Activated naive CD8-positive, alpha-beta T cell treated with anti-CD3 and anti-CD28 coated beads for 36 hours (primary cell): Measurements from ENCODE around the gene ABCA13. TPM values are rescaled to one million over a fixed set of nuclear protein-coding genes. Genes with fewer than 3 reads are reported as not detected.

ENCODE experiments used
- DNase-seq: peaks from one replicate; pipeline ENCODE4 v3.0.0; 2021
- H3K27ac Mint-ChIP-seq: one replicate; pipeline ENCODE4 v1.8.0; 2022; ENCODE audit warnings: mild to moderate bottlenecking, moderate library complexity, mixed read lengths
- H3K27me3 Mint-ChIP-seq: one replicate; pipeline ENCODE4 v1.8.0; 2022; ENCODE audit warnings: mild to moderate bottlenecking, mixed read lengths
- H3K36me3 Mint-ChIP-seq: one replicate; pipeline ENCODE4 v1.8.0; 2021; ENCODE audit warnings: mild to moderate bottlenecking, mixed read lengths
- H3K4me1 Mint-ChIP-seq: one replicate; pipeline ENCODE4 v1.8.0; 2021; ENCODE audit warnings: mixed read lengths
- H3K4me3 Mint-ChIP-seq: one replicate; pipeline ENCODE4 v1.8.0; 2022; ENCODE audit warnings: mild to moderate bottlenecking, moderate library complexity, mixed read lengths
- H3K9me3 Mint-ChIP-seq: one replicate; pipeline ENCODE4 v1.8.0; 2022; ENCODE audit warnings: mixed read lengths
- total RNA-seq, 2 experiments: library from RNA; stranded (reverse); gene quantifications; one replicate each; pipeline ENCODE4 v1.2.3, GENCODE V29; 2021

The ABCA13 gene
- total RNA-seq, 2 experiments from 2014 or later: 0.04 TPM

DNA sequence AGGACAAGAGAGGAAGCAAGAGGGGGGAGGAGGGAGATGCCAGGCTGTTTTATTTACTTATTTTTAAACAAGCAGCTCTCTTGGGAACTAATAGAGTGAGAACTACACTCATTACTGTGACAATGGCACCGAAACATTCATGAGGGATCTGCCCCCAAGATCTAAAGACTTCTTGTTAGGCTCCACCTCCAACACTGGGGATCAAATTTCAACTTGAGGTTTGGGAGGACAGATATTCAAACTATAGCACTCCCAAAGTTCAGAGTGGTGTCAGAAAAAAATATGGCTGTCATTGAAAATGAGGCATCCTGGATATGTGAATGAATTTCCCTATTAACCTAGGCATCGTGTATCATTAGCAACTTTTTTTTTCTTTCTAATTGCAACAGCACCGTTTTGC is 145.5 kb downstream of the ABCA13 start:
- Mint-ChIP-seq H3K27me3 (no peaks in the 10 kb centered on the region), H3K27ac (no peak overlapping the region), H3K4me1 (no peaks in the 10 kb centered on the region), H3K9me3 (no peaks in the 10 kb centered on the region), H3K4me3 (no peak overlapping the region), H3K36me3 (no peaks in the 10 kb centered on the region)
- DNase-seq: no peak

DNA sequence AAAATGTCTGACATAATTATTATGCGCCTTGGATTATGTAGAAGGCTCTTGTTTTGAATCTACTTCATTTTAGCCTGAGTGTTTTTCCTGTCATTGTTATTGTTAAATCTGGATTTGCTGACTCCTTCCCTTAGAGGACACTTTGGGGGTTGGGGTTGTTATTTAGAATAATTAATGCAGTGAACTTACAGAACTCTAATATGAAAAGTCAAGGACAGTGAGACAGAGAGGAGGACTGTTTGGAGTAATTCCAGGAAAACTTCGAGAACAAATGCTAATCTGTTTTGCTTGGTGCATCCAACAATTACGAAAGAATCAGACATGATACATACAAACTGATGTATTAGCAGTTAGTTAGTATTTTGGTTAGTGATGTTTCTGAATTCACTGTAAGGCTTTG is 146.1 kb downstream of the ABCA13 start:
- Mint-ChIP-seq H3K27me3 (no peaks in the 10 kb centered on the region), H3K9me3 (no peaks in the 10 kb centered on the region), H3K27ac (no peak overlapping the region), H3K4me1 (no peaks in the 10 kb centered on the region), H3K4me3 (no peak overlapping the region), H3K36me3 (no peaks in the 10 kb centered on the region)
- DNase-seq: no peak

DNA sequence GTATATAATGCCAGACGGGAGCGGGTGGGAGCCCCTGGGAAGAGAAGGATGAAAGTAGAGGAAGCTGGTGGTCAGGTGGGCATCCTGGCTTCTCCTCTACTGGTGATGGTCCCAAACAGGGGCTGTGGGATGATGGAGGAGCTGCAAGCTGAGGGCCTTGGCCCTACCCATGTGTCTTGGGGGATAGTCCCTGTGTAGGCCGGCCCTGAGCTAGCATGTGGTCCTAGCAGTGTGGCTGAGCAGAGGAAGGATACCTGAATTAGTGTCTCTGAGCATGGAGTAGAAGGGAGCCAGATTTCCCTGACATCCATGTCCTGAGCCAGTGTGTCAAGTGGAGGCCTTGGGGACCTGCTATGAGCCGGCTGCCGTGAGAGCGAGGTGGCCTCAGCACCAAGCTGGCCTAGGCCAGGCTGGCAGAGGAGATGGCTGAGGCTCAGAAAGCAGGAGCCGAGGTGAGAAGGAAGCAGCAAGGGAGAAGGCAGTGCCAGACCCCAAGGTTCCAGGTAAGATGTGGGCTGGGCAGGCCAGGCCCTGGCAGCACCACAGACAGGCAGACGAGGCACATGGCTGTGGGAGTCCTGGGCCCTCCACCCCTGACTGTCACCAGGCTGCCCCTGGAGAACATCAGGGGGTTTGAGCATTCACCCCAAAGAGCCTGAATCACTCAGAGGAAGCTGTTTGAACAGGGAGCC is 150.2 kb downstream of the ABCA13 start:
- Mint-ChIP-seq H3K9me3 (peaks cover 4% of the 10 kb centered on the region), H3K4me3 (no peak overlapping the region), H3K4me1 (no peaks in the 10 kb centered on the region), H3K27me3 (no peaks in the 10 kb centered on the region), H3K36me3 (no peaks in the 10 kb centered on the region), H3K27ac (no peak overlapping the region)
- no peak for DNase-seq

DNA sequence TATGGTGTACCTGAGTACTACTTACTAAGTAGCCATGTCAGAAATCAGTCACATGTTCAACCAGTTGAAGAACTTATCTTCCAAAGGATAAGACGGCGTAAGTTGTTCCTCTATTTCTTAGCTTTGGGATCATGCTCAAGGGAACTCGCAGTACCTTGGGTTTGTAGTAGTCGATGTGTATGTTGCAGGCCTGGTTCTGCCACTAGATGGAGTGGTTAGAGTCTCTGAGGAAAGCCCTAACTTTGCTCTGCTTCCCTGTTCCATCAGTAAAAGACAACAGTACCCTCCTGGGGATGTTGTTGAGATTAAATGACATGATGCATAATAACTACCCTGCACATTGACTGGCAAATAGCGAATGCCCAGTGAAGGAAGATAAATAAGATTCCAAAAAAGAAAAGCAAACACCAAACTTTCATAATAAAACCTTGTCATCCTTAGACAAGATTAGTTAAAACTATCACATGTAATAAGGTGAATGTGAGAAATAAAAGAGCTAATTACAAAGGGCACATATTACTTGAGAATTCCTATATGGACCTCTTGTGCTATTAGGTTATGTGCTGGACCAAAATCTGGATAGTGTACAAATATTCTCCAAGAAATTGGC is 165.9 kb downstream of the ABCA13 start:
- no peaks in the 10 kb centered on the region for H3K9me3 Mint-ChIP-seq
- no peaks in the 10 kb centered on the region for H3K4me1 Mint-ChIP-seq
- no peaks in the 10 kb centered on the region for H3K27me3 Mint-ChIP-seq
- H3K4me3 Mint-ChIP-seq: no peak overlapping the region
- no peaks in the 10 kb centered on the region for H3K36me3 Mint-ChIP-seq
- no peak overlapping the region for H3K27ac Mint-ChIP-seq
- no peak for DNase-seq

DNA sequence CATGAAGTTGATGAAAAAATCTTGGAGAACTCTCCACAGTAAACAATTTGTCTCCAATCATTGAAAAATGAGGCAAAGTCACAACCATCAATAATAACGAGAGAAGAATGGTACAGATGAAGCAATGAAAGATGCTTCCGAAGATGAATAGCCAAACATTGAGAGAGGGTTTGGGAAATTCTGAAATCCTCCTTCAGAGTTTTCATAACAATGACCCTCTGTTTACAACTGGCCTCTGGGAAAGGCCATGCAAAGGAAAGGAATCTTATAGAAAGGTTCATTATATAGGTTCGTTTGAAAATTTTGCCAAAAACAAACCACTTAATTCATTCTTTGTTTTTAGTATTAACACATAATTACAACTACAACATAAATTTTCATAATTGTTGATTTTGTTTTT is 166.5 kb downstream of the ABCA13 start:
- no peak for DNase-seq
- Mint-ChIP-seq H3K9me3 (no peaks in the 10 kb centered on the region), H3K4me3 (no peak overlapping the region), H3K27me3 (no peaks in the 10 kb centered on the region), H3K36me3 (no peaks in the 10 kb centered on the region), H3K4me1 (no peaks in the 10 kb centered on the region), H3K27ac (no peak overlapping the region)

DNA sequence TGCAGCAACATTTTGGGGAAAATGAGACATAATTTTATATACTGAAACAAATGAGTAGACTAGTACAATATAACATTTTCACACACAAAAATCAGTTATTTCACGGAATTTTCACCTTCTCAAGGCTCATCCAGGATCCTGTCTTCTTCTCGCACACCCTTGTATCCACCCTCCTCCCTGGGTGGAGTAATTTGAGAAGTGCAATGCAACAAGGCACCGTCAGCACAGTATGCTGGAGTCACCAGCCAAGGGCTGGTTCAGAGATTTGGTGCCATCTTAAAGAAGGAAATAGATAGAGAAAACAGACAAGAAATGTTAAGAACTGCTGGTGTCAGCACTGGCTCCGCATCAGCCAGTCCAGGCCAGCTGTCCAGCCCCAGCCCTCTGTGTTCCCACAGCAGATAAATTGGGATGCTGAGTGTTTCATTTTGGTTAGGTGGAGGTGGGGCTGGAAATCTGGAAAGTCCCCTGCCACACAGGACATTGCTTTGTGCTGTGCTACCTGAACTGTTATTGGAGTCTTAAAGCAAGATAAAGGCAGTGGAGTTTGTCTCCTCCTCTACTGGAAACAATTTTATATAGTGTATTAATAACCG is 176.1 kb downstream of the ABCA13 start:
- no peaks in the 10 kb centered on the region for H3K36me3 Mint-ChIP-seq
- H3K27ac Mint-ChIP-seq: no peak overlapping the region
- no peaks in the 10 kb centered on the region for H3K9me3 Mint-ChIP-seq
- no peak for DNase-seq
- no peaks in the 10 kb centered on the region for H3K4me1 Mint-ChIP-seq
- H3K4me3 Mint-ChIP-seq: no peak overlapping the region
- no peaks in the 10 kb centered on the region for H3K27me3 Mint-ChIP-seq

DNA sequence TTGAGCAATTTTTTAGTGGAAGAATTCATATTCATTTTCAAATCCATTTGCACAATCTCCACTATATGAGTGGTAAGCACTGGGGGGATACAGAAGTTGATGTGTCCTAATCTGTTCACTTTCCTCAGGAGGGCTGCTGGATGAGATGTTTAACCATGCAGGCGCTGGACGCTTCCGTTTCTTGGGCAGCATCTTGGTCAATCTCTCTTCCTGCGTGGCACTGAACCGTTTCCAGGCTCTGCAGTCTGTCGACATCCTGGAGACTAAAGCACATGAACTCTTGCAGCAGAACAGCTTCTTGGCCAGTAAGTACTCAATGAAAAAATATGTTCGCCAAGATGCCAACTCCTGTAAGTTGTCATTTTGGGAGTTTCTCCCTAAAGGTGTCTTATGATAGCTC is 179.3 kb downstream of the ABCA13 start:
- Mint-ChIP-seq H3K27me3 (no peaks in the 10 kb centered on the region), H3K4me1 (no peaks in the 10 kb centered on the region), H3K9me3 (no peaks in the 10 kb centered on the region), H3K4me3 (no peak overlapping the region), H3K36me3 (no peaks in the 10 kb centered on the region), H3K27ac (no peak overlapping the region)
- no peak for DNase-seq

DNA sequence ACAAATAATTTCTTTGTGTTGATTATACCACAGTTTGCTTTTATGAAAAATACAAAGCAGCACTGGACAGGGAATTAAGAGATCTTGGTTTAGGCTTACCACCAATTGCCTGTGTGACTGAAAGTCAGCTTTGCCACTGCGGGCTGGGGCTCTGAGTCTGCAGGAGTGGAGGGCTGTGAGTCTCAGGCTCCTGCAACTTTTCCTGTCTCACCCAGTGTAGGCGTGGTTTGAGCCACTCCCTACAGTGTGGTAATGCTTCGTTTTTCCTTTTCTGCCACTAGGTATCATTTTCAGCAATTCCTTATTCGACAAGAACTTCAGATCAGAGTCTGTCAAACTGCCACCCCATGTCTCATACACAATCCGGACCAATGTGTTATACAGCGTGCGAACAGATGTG is 180.6 kb downstream of the ABCA13 start:
- H3K27me3 Mint-ChIP-seq: no peaks in the 10 kb centered on the region
- H3K27ac Mint-ChIP-seq: no peak overlapping the region
- H3K9me3 Mint-ChIP-seq: no peaks in the 10 kb centered on the region
- H3K4me3 Mint-ChIP-seq: no peak overlapping the region
- H3K4me1 Mint-ChIP-seq: no peaks in the 10 kb centered on the region
- DNase-seq: no peak
- no peaks in the 10 kb centered on the region for H3K36me3 Mint-ChIP-seq

DNA sequence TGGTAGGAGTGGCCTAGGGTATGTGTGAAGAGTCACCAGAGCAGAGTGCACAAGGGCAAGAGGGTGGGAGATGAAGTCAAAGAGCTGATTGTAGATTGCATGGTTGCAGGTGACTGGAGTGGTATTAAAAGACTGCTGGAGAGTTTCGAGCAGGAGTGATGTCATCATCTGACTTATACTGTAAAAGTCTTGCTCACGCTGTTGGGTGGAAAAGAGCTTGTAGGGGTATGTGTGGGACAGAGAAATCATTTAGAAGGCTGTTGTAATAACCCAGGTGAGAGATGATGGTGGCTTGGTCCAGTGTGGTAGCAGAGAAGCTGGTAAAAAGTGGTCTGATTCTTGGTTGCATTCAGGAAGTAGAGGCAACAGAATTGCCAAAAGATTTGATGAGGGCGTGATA is 184.1 kb downstream of the ABCA13 start:
- Mint-ChIP-seq H3K27ac (no peak overlapping the region), H3K27me3 (no peaks in the 10 kb centered on the region), H3K36me3 (no peaks in the 10 kb centered on the region), H3K4me1 (no peaks in the 10 kb centered on the region), H3K9me3 (no peaks in the 10 kb centered on the region), H3K4me3 (no peak overlapping the region)
- no peak for DNase-seq

DNA sequence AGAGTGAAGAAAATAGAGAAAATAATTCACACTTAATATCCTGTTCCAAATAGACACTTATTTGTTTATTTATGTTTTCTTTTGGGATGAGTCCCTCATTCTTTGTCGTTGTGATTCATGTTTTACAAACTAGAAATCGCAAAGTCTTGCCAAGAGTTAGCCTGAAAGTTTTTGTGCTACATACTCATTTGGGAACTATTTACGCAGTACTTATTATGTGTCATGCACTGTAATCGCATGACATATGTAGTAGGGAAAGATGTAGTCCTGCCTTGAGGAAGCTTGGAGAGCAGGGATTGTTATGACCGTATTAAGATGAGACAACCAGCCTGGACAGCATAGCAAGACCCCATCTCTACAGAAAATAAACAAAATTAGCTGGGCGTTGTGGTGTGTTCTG is 189.3 kb downstream of the ABCA13 start:
- H3K36me3 Mint-ChIP-seq: no peaks in the 10 kb centered on the region
- H3K27ac Mint-ChIP-seq: no peak overlapping the region
- DNase-seq: no peak
- no peaks in the 10 kb centered on the region for H3K4me1 Mint-ChIP-seq
- no peaks in the 10 kb centered on the region for H3K9me3 Mint-ChIP-seq
- H3K27me3 Mint-ChIP-seq: peaks cover 10% of the 10 kb centered on the region
- no peak overlapping the region for H3K4me3 Mint-ChIP-seq

DNA sequence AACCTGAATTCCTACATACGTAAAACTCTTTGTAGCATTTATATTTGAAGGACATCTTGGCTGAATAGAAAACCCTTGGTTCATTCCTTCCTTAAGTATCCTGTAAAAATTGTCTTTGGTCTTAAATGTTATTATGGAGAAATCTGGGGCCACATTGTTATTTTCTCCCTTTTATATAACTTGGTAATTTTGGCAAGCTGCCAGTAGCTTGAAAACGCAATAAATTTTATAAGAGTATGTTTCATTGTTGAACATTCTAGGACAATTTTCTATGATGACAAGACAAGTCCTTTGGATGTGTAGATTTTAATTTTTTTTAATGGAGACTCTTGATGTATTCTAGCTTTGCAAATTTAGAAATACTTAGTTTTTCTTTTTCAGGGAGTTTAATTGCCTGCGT is 191.9 kb downstream of the ABCA13 start:
- Mint-ChIP-seq H3K4me3 (no peak overlapping the region), H3K9me3 (no peaks in the 10 kb centered on the region), H3K27ac (no peak overlapping the region), H3K27me3 (peaks cover 10% of the 10 kb centered on the region), H3K36me3 (no peaks in the 10 kb centered on the region), H3K4me1 (no peaks in the 10 kb centered on the region)
- no peak for DNase-seq

DNA sequence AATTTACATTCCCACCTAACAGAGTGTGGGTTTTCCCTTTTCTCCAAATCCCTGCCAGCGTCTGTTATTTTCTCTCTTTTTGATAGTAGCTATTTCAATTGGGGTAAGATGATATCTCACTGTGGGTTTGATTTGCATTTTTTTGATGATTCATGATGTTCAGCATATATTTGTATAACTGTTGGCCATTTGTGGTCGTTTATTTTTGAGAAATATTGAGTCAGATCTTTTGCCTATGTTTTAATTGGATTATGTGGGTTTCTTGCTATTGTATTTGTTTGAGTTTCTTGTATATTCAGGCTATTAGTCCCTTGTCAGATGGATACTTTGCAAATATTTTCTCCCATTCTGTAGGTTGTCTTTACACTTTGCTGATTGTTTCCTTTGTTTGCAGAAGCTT is 193.8 kb downstream of the ABCA13 start:
- no peak overlapping the region for H3K27ac Mint-ChIP-seq
- H3K27me3 Mint-ChIP-seq: peaks cover 10% of the 10 kb centered on the region
- DNase-seq: no peak
- peaks cover 4% of the 10 kb centered on the region for H3K9me3 Mint-ChIP-seq
- no peak overlapping the region for H3K4me3 Mint-ChIP-seq
- H3K36me3 Mint-ChIP-seq: no peaks in the 10 kb centered on the region
- no peaks in the 10 kb centered on the region for H3K4me1 Mint-ChIP-seq

DNA sequence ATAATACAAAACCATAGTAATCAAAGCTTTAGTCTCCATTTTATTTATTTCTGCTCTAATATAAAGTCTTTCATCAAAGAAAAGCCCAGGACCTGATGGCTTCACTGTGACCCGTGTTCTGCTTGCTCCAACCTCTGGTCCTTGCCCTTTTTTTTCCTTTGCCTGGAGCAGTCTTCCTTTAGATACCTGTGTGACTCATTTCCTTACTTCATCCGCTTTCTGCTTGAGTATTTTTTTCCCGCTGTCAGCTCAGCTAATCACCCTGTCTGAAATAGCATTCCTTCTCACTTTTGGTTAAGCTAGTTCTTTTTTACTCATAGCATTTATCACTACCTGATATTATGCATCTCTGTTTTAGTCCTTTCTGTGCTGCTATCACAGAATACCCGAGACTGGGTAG is 194.8 kb downstream of the ABCA13 start:
- Mint-ChIP-seq H3K4me1 (no peaks in the 10 kb centered on the region), H3K27me3 (peaks cover 10% of the 10 kb centered on the region), H3K4me3 (no peak overlapping the region), H3K9me3 (peaks cover 12% of the 10 kb centered on the region), H3K27ac (no peak overlapping the region), H3K36me3 (no peaks in the 10 kb centered on the region)
- DNase-seq: no peak

DNA sequence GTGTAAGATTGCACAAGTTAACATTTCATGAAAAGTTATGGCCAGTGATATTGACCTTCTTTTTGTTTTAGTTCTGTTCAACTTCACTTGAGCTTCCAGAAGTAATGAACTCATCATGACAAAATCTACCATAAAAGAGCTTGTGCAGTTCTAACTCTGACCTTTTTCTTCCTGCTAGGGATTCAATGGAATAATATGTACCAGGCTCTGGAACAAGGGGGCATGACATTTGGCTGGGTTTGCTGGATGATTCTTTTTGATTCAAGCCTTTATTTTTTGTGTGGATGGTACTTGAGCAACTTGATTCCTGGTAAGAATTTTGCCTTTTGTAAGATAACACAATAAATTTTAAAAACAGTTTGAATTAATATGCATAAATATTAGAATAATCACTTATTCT is 205.0 kb downstream of the ABCA13 start:
- Mint-ChIP-seq H3K27me3 (no peaks in the 10 kb centered on the region), H3K36me3 (no peaks in the 10 kb centered on the region), H3K4me1 (no peaks in the 10 kb centered on the region), H3K4me3 (no peak overlapping the region), H3K27ac (no peak overlapping the region), H3K9me3 (peaks cover 4% of the 10 kb centered on the region)
- DNase-seq: no peak

DNA sequence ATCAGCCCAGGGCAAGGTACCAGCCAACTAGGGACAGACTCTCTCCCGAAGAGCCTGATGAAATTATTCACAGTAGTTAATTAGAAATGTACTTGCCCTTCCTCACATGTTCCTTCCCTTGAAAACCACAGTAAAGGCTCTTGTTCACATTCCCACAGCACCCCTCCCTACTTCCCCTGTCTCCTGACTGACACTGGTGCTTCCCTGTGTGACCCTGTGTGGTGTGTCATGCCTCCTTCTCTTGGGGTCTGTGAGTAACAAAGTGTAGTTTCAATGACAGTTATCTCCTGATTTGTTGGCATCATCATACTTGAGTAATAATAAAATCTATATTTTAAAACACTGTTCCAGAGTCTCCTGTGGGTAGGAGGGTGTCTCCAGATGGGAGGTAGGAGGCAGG is 209.7 kb downstream of the ABCA13 start:
- H3K27ac Mint-ChIP-seq: no peak overlapping the region
- H3K36me3 Mint-ChIP-seq: no peaks in the 10 kb centered on the region
- no peak overlapping the region for H3K4me3 Mint-ChIP-seq
- no peaks in the 10 kb centered on the region for H3K27me3 Mint-ChIP-seq
- no peaks in the 10 kb centered on the region for H3K4me1 Mint-ChIP-seq
- H3K9me3 Mint-ChIP-seq: no peaks in the 10 kb centered on the region
- no peak for DNase-seq

DNA sequence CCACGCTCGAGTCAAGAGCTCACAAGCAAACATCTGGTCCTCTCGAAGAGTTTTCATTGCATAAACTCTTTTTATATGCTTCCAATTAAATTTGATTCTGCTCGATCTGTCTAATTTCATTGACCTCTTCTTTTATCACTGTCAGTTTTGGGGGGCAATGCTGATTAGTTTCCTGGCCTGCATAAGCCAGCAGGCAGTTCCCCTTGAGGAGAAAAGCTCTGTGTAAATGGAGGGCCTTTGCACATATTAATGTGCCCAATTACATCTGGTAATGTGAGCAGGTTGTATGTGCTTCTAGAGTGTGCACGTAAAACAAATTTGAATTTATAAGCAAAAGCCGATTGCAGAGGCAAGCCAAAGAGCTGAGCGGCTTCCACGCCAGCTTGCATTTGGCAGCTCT is 210.3 kb downstream of the ABCA13 start:
- H3K27ac Mint-ChIP-seq: no peak overlapping the region
- H3K4me3 Mint-ChIP-seq: no peak overlapping the region
- no peaks in the 10 kb centered on the region for H3K4me1 Mint-ChIP-seq
- H3K36me3 Mint-ChIP-seq: no peaks in the 10 kb centered on the region
- no peaks in the 10 kb centered on the region for H3K27me3 Mint-ChIP-seq
- no peaks in the 10 kb centered on the region for H3K9me3 Mint-ChIP-seq
- DNase-seq: no peak
